ENCODE results near the gene ZCCHC14. TPM values are rescaled to one million over a fixed set of nuclear protein-coding genes. Genes with fewer than 3 reads are reported as not detected.
A peak's percentile ranks its signal among the peaks of the same experiment; 100 is the strongest.

The ZCCHC14 gene
- 10 to 100 TPM; 16.5 to 17.7 TPM for total RNA-seq
- 22.6 to 27.2 reads per million in 2 donors for total RNA-seq

DNA sequence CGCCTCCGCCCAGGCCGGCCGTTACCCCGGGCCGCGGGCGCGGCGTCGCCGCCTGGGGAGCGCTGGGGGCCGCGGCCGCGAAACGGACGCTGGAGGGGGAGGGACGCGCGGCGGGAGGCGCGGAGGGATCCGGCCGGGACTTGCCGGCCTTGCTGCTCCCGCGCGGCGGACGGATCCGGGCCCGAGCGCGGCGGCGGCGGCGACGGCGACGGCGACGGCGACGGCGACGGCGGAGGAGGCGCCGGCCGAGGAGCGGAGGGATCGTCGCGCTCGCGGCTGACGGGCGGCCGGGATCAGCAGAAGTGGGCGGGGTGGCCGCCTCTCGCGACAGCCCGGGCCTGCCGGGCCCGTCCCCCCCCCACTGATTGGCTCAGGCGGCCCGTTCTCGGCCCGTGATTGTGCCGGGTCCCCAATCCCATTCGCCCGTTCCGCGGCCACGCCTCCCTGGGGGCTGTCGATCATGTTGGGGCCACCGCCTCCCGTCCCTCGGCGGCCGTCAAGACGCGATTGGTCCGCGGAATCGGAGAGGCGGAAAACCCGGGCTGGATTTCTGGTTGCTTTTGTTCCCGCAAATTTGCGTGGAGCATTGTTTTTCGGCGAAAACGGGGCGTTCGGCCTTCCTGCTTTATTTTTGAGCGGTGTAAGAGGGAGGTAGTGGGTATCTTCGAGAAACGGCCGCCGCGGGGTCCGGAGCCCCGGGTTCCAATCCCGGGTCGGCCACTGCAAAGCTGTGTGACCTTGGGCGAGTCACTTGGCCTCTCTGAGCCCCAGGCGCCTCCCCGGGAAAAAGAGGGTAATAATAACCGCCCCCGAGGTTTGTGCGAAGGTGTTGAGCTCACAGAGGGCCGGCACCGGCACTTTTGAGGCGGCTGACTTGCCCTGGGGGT is at the start of gene ZCCHC14:
Gene ZCCHC14, minus strand, starts transcription at position 304 of the 887 bp plus-strand sequence. CDS start 786 bp downstream, outside the sequence.
- Mint-ChIP-seq H3K27ac (peak within 1 kb of the TSS; percentile 79), H3K4me1 (peaks cover 40% of the 10 kb centered on the region), H3K27me3 (no peaks in the 10 kb centered on the region), H3K36me3 (ENCODE audit: low read depth) (no peaks in the 10 kb centered on the region), H3K4me3 (peak within 1 kb of the TSS; percentile 92)
- DNase-seq, result peak; percentile 98 to 99 (median 99)
- ATAC-seq, result peak; percentile 94
- no peaks in the 10 kb centered on the region for H3K9me3 ChIP-seq (ENCODE audit: control insufficient read depth, low read length, poor library complexity, severe bottlenecking)

DNA sequence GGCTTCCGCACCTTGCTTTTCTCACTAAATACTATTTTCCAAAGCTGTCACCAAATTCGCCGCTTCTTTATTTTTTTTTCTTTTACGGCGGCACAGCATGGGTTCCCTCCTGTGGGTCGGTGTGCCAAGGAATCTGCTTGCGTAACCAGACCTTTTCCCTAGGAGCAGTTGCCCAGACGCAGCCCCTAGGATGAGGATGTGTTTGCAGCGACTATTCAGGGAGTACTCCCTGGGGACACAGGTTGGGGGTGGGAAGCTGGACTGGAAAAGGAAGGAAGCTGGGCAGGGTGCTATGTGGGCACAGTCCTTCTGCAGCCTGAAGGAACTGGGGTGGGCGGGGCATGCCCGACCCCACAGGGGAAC is 49.0 kb upstream of the ZCCHC14 start:
- Mint-ChIP-seq H3K36me3 (ENCODE audit: low read depth) (no peaks in the 10 kb centered on the region), H3K4me1 (no peaks in the 10 kb centered on the region), H3K27ac (no peak overlapping the region), H3K4me3 (no peak overlapping the region), H3K27me3 (peaks cover 58% of the 10 kb centered on the region)
- H3K9me3 ChIP-seq (ENCODE audit: control insufficient read depth, low read length, poor library complexity, severe bottlenecking), result no peaks in the 10 kb centered on the region
- DNase-seq, result no peak
- ATAC-seq, result no peak

GRCh38 chr16:87541147-87541871 is 48.5 kb upstream of the ZCCHC14 start:
- Mint-ChIP-seq H3K27me3 (peaks cover 59% of the 10 kb centered on the region), H3K36me3 (ENCODE audit: low read depth) (no peaks in the 10 kb centered on the region), H3K27ac (no peak overlapping the region), H3K4me3 (no peak overlapping the region), H3K4me1 (no peaks in the 10 kb centered on the region)
- H3K9me3 ChIP-seq (ENCODE audit: control insufficient read depth, low read length, poor library complexity, severe bottlenecking), result no peaks in the 10 kb centered on the region
- ATAC-seq (no peak), DNase-seq (no peak)

DNA sequence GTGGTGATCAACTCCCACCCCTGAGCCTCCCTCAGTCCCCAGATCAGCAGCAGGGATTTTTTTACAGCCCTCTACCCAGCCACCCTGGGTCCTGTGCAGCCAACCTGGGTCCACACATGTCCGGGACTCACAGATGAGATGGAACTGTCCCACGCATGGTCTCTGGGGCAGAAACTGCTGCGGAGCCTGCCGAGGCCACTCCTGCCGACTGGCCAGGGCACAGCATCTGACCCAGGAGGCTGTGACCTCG is 48.0 kb upstream of the ZCCHC14 start:
- peaks cover 63% of the 10 kb centered on the region for H3K27me3 Mint-ChIP-seq
- H3K4me3 Mint-ChIP-seq, result no peak overlapping the region
- H3K9me3 ChIP-seq (ENCODE audit: control insufficient read depth, low read length, poor library complexity, severe bottlenecking), result no peaks in the 10 kb centered on the region
- DNase-seq, result no peak
- no peak overlapping the region for H3K27ac Mint-ChIP-seq
- peaks cover 3% of the 10 kb centered on the region for H3K4me1 Mint-ChIP-seq
- ATAC-seq, result no peak
- H3K36me3 Mint-ChIP-seq (ENCODE audit: low read depth), result no peaks in the 10 kb centered on the region

GRCh38 chr16:87540072-87540896 is 47.5 kb upstream of the ZCCHC14 start:
- H3K4me3 Mint-ChIP-seq, result no peak overlapping the region
- DNase-seq, result no peak
- H3K36me3 Mint-ChIP-seq (ENCODE audit: low read depth), result no peaks in the 10 kb centered on the region
- H3K27ac Mint-ChIP-seq, result no peak overlapping the region
- H3K4me1 Mint-ChIP-seq, result peaks cover 3% of the 10 kb centered on the region
- no peak for ATAC-seq
- no peaks in the 10 kb centered on the region for H3K9me3 ChIP-seq (ENCODE audit: control insufficient read depth, low read length, poor library complexity, severe bottlenecking)
- peaks cover 66% of the 10 kb centered on the region for H3K27me3 Mint-ChIP-seq

DNA sequence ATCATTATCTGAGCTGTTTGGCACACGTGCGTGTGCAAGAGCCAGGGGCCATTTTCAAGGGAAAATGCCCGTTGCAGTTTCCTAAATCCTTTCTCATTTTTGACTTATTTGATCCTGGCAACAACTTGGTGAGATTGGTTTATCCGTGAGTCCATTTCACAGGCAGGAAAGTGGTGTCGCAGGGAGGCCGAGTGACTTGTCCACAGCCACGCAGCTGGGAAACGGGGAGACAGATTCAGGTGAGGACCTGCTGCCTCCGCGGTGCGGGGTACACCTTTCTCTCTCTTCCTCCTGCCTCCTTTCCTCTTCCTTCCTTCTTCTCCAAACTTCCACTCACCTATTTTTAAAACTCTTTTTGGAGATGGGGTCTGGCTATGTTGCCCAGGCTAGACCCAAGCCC is 46.3 kb upstream of the ZCCHC14 start:
- DNase-seq, result no peak
- peaks cover 3% of the 10 kb centered on the region for H3K4me1 Mint-ChIP-seq

GRCh38 chr16:87538594-87538993 is 45.8 kb upstream of the ZCCHC14 start:
- no peaks in the 10 kb centered on the region for H3K9me3 ChIP-seq (ENCODE audit: control insufficient read depth, low read length, poor library complexity, severe bottlenecking)
- no peak for DNase-seq
- Mint-ChIP-seq H3K27me3 (peaks cover 57% of the 10 kb centered on the region), H3K4me1 (peaks cover 3% of the 10 kb centered on the region), H3K4me3 (no peak overlapping the region), H3K27ac (no peak overlapping the region), H3K36me3 (ENCODE audit: low read depth) (no peaks in the 10 kb centered on the region)
- no peak for ATAC-seq

More for the DNA sequence above, 46.3 kb upstream of the ZCCHC14 start:
- no peaks in the 10 kb centered on the region for H3K9me3 ChIP-seq (ENCODE audit: control insufficient read depth, low read length, poor library complexity, severe bottlenecking)
- Mint-ChIP-seq H3K27ac (no peak overlapping the region), H3K4me3 (no peak overlapping the region), H3K27me3 (peaks cover 60% of the 10 kb centered on the region), H3K36me3 (ENCODE audit: low read depth) (no peaks in the 10 kb centered on the region)
- no peak for ATAC-seq

DNA sequence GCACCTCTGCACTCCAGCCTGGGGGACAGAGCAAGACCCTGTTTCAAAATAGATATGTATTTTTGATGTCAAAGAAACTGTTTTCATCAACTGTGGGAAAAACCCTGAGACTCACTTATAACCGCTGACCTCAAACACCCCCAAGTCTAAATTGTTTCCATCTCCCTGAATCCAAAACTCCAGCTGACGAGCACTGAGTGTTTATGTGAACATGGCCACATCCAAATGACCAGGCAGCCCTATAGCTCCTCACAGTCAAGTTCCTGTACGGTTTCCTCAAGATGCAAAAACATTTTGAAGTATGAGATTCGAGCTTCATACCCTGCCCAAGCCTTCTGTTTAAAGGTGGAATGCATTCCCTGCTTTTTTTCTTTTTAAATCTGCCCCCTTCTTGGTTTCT is 45.3 kb upstream of the ZCCHC14 start:
- no peaks in the 10 kb centered on the region for H3K9me3 ChIP-seq (ENCODE audit: control insufficient read depth, low read length, poor library complexity, severe bottlenecking)
- no peaks in the 10 kb centered on the region for H3K36me3 Mint-ChIP-seq (ENCODE audit: low read depth)
- no peak overlapping the region for H3K4me3 Mint-ChIP-seq
- no peak overlapping the region for H3K27ac Mint-ChIP-seq
- H3K27me3 Mint-ChIP-seq, result peaks cover 57% of the 10 kb centered on the region
- no peak for DNase-seq
- ATAC-seq, result no peak
- peaks cover 3% of the 10 kb centered on the region for H3K4me1 Mint-ChIP-seq

DNA sequence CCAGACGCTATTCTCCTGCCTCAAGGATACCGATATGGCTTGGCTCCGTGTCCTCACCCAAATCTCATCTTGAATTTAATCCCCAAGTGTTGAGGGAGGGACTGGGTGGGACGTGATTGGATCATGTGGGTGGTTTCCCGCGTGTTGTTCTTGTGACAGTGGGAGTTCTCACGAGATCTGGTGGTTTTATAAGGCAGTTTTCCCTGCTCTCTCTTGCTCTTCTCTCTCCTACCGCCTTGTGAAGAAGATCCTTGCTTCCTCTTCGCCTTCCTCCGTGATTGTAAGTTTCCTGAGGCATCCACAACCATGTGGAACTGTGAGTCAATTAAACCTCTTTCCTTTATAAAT is 43.9 kb upstream of the ZCCHC14 start:
- Mint-ChIP-seq H3K4me1 (peaks cover 3% of the 10 kb centered on the region), H3K27me3 (peaks cover 58% of the 10 kb centered on the region), H3K4me3 (no peak overlapping the region), H3K27ac (no peak overlapping the region), H3K36me3 (ENCODE audit: low read depth) (no peaks in the 10 kb centered on the region)
- no peaks in the 10 kb centered on the region for H3K9me3 ChIP-seq (ENCODE audit: control insufficient read depth, low read length, poor library complexity, severe bottlenecking)
- ATAC-seq (no peak), DNase-seq (no peak)

GRCh38 chr16:87535855-87536794 is 43.3 kb upstream of the ZCCHC14 start:
- peaks cover 3% of the 10 kb centered on the region for H3K4me1 Mint-ChIP-seq
- no peak overlapping the region for H3K4me3 Mint-ChIP-seq
- H3K27me3 Mint-ChIP-seq, result peaks cover 56% of the 10 kb centered on the region
- H3K27ac Mint-ChIP-seq, result no peak overlapping the region
- H3K9me3 ChIP-seq (ENCODE audit: control insufficient read depth, low read length, poor library complexity, severe bottlenecking), result no peaks in the 10 kb centered on the region
- ATAC-seq, result no peak
- H3K36me3 Mint-ChIP-seq (ENCODE audit: low read depth), result no peaks in the 10 kb centered on the region
- DNase-seq, result no peak

DNA sequence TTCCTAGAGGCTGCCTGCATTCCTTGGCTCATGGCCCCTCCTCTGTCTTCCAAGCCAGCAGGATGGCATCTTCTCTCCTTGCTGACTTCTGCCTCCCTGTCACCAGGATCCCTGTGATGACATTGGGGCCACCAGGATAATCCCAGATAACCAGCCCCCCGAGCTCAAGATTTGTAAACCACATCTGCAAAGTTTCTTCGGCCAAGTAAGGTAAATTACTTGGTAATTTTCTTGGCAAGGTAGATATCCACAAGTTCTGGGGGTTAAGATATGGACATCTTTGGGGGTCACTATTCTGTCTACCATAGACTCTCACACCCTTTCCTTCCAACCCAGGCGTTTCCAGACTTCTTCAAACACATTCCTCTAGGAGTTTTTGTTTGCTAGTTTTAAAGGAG is 42.6 kb upstream of the ZCCHC14 start:
- no peak for ATAC-seq
- Mint-ChIP-seq H3K36me3 (ENCODE audit: low read depth) (no peaks in the 10 kb centered on the region), H3K4me1 (peaks cover 3% of the 10 kb centered on the region), H3K27me3 (peaks cover 55% of the 10 kb centered on the region), H3K4me3 (no peak overlapping the region), H3K27ac (no peak overlapping the region)
- no peak for DNase-seq
- H3K9me3 ChIP-seq (ENCODE audit: control insufficient read depth, low read length, poor library complexity, severe bottlenecking), result no peaks in the 10 kb centered on the region

- H3K9me3 ChIP-seq (ENCODE audit: control insufficient read depth, low read length, poor library complexity, severe bottlenecking), result no peaks in the 10 kb centered on the region
- Mint-ChIP-seq H3K4me1 (peaks cover 3% of the 10 kb centered on the region), H3K36me3 (ENCODE audit: low read depth) (peaks cover 3% of the 10 kb centered on the region), H3K27ac (no peak overlapping the region), H3K27me3 (peaks cover 48% of the 10 kb centered on the region), H3K4me3 (no peak overlapping the region)
- DNase-seq, result no peak
- no peak for ATAC-seq
Measured at GRCh38 chr16:87534751-87535150, 41.9 kb upstream of the ZCCHC14 start.

Measured in T-helper 17 cell (primary cell).